Testis (tissue), 3 donors: ENCODE measurements around the gene CHADL. TPM values are rescaled to one million over a fixed set of nuclear protein-coding genes. Genes with fewer than 3 reads are reported as not detected.

ENCODE experiments used
- DNase-seq: peaks from one replicate; pipeline ENCODE4 v3.0.0-alpha.2; 2019
- H3K27ac ChIP-seq, 2 donors: fragments of 200-600 bp; sonication (generic); one replicate each; pipeline ENCODE4 v1.5.1; 2019
- H3K27me3 ChIP-seq: fragments of 200-600 bp; sonication (generic); one replicate; pipeline ENCODE4 v1.5.1; 2019
- H3K36me3 ChIP-seq: fragments of 200-600 bp; sonication (generic); one replicate; pipeline ENCODE4 v1.5.1; 2017; ENCODE audit warnings: low read depth; ENCODE audit errors: missing control alignments
- H3K4me1 ChIP-seq: fragments of 200-600 bp; sonication (generic); one replicate; pipeline ENCODE4 v1.5.1; 2019
- H3K4me3 ChIP-seq, 2 donors: fragments of 200-600 bp; sonication (generic); one replicate each; pipeline ENCODE4 v1.5.1; 2017 to 2019
- H3K9me3 ChIP-seq: fragments of 200-600 bp; sonication (generic); one replicate; pipeline ENCODE4 v1.5.1; 2017
- CTCF ChIP-seq, 3 experiments: fragments of 450-650 bp in 2 of 3; fragments of 200-600 bp in 1 of 3; sonication (generic) in 1 of 3; IDR thresholded peaks; one replicate each; pipeline ENCODE4 v1.5.1; 2016 to 2019; ENCODE audit warnings: antibody characterized with exemption in 3 of 3, mild to moderate bottlenecking in 2 of 3, moderate library complexity in 1 of 3
- POLR2A ChIP-seq: fragments of 450-650 bp; IDR thresholded peaks from one replicate; pipeline ENCODE4 v1.6.1; 2017; ENCODE audit warnings: antibody characterized with exemption, mild to moderate bottlenecking, moderate library complexity
- WGBS, 2 donors: methylation state at CpG; one replicate each; pipeline ENCODE4 v1.1.5; 2018; 5-methylcytosine and 5-hydroxymethylcytosine counted together
- intact Hi-C: fragments of 100-400 bp; cut with DNase I; formaldehyde crosslinking; loops from one replicate; pipeline ENCODE4 v1.15.1; 2023; ENCODE audit warnings: low total_unique reads
- polyA plus RNA-seq: library from polyadenylated mRNA; stranded (reverse); fragments of 350-450 nt; fragmentation: Illumina TruSeq; extraction: RNeasy Lipid Tissue Mini Kit (QIAGEN cat#74804); gene quantifications from one replicate; pipeline ENCODE4 v1.2.3, GENCODE V29; 2014; ENCODE audit warnings: low read depth, low replicate concordance; ENCODE audit not compliant: insufficient read depth
- total RNA-seq, 2 donors: library from RNA; depleted of rRNA; stranded (reverse); fragments of >200 nt; gene quantifications; one replicate each; pipeline ENCODE4 v1.2.3, GENCODE V29; 2016

CHADL gene
- total and polyA plus RNA-seq, 3 donors from 2014 or later, result 6.5 to 12.8 (median 9.1) TPM

GRCh38 chr22:41247703-41248102 lies 7.0 kb upstream of the CHADL start:
- H3K9me3 ChIP-seq, result no peaks in the 10 kb centered on the region
- no peak for TF ChIP-seq POLR2A
- no peak for TF ChIP-seq CTCF (IDR thresholded peaks at IDR 0.05)
- 80 to 93% methylated on average over 7 of the region's 7 CpGs for WGBS, 2 donors
- no peaks in the 10 kb centered on the region for H3K36me3 ChIP-seq
- no peaks in the 10 kb centered on the region for H3K4me1 ChIP-seq
- H3K4me3 ChIP-seq, result no peak overlapping the region
- no peak for DNase-seq
- H3K27ac ChIP-seq, result no peak overlapping the region
- intact Hi-C loops, result no loop called here
- no peaks in the 10 kb centered on the region for H3K27me3 ChIP-seq

GRCh38 chr22:41245917-41246499 lies 5.3 kb upstream of the CHADL start:
- H3K9me3 ChIP-seq, result no peaks in the 10 kb centered on the region
- 84 to 88% methylated on average over 14 to 21 of the region's 21 CpGs for WGBS, 2 donors
- intact Hi-C loops, result no loop called here
- no peaks in the 10 kb centered on the region for H3K27me3 ChIP-seq
- H3K36me3 ChIP-seq, result no peaks in the 10 kb centered on the region
- no peaks in the 10 kb centered on the region for H3K4me1 ChIP-seq
- TF ChIP-seq CTCF (IDR thresholded peaks at IDR 0.05), result no peak
- TF ChIP-seq POLR2A, result no peak
- H3K4me3 ChIP-seq, result no peak overlapping the region
- no peak for DNase-seq
- no peak overlapping the region for H3K27ac ChIP-seq

GRCh38 chr22:41243361-41243760 lies 2.6 kb upstream of the CHADL start:
- Histone ChIP-seq H3K4me1 (no peaks in the 10 kb centered on the region), H3K27ac (no peak overlapping the region), H3K36me3 (no peaks in the 10 kb centered on the region), H3K27me3 (no peaks in the 10 kb centered on the region), H3K4me3 (no peak overlapping the region), H3K9me3 (no peaks in the 10 kb centered on the region)
- no peak for DNase-seq
- intact Hi-C loops, result no loop called here
- WGBS, 2 donors, result 86 to 92% methylated on average over 6 of the region's 6 CpGs
- no peak for TF ChIP-seq POLR2A
- TF ChIP-seq CTCF (IDR thresholded peaks at IDR 0.05), result no peak

- intact Hi-C loops, result no loop called here
- no peak overlapping the region for H3K27ac ChIP-seq
- DNase-seq, result no peak
- 92 to 95% methylated on average over 18 of the region's 18 CpGs for WGBS, 2 donors
- no peaks in the 10 kb centered on the region for H3K36me3 ChIP-seq
- H3K4me3 ChIP-seq, result no peak overlapping the region
- H3K4me1 ChIP-seq, result no peaks in the 10 kb centered on the region
- no peaks in the 10 kb centered on the region for H3K27me3 ChIP-seq
- no peak for TF ChIP-seq POLR2A
- no peak for TF ChIP-seq CTCF (IDR thresholded peaks at IDR 0.05)
- no peaks in the 10 kb centered on the region for H3K9me3 ChIP-seq
Observed at GRCh38 chr22:41242396-41243117, 1.8 kb upstream of the CHADL start.
